BJ (cell line): ENCODE data around the gene RSRP1. TPM values are rescaled to one million over a fixed set of nuclear protein-coding genes. Genes with fewer than 3 reads are reported as not detected.

ENCODE experiments used
- CTCF ChIA-PET: fragments of 350-600 bp; formaldehyde crosslinking; extraction: SDS; loops from one replicate; lab custom pipeline; 2021; ENCODE audit warnings: antibody characterized with exemption, inconsistent platforms; lab: Yijun Ruan, JAX
- POLR2A ChIA-PET: fragments of 300-600 bp; sonication (Branson Sonifier 250); formaldehyde crosslinking; extraction: SDS; loops from one replicate; lab custom pipeline; 2021; ENCODE audit warnings: antibody characterized with exemption; lab: Charles Lee
- DNase-seq: peaks from one replicate; pipeline ENCODE4 v3.0.0-alpha.2; 2011; ENCODE audit warnings: low read depth
- H3K27me3 ChIP-seq: 2 replicates; pipeline ENCODE4 v1.6.0; 2011; ENCODE audit warnings: low read length; ENCODE audit not compliant: control insufficient read depth, insufficient read depth
- H3K36me3 ChIP-seq: 2 replicates; pipeline ENCODE4 v1.5.1; 2011; ENCODE audit warnings: low read length; ENCODE audit not compliant: control insufficient read depth, insufficient read depth
- H3K4me3 ChIP-seq: 2 replicates; pipeline ENCODE4 v1.5.1; 2011; ENCODE audit warnings: low read depth, mild to moderate bottlenecking, control low read depth, low read length
- CTCF ChIP-seq: IDR thresholded peaks from 2 replicates; pipeline ENCODE4 v1.5.1; 2011; ENCODE audit warnings: low read depth, mild to moderate bottlenecking, control low read depth, inconsistent platforms, low read length, moderate library complexity; ENCODE audit not compliant: insufficient read depth
- polyA plus RNA-seq: library from polyadenylated mRNA; depleted of rRNA; stranded (reverse); fragments of >200 nt; gene quantifications from 2 replicates; pipeline ENCODE4 v1.2.3, GENCODE V29; 2011; rRNA removed

RSRP1 gene
- polyA plus RNA-seq, 1 experiment: 70.4 TPM

- ChIA-PET CTCF (interaction anchor here (4.0 kb wide), 1 partner anchor 10 kb away, joined by 27 read pairs; no protein-coding TSS in a partner anchor), POLR2A (no interaction called here)
- Histone ChIP-seq H3K4me3 (no peak overlapping the region), H3K27me3 (peaks cover 17% of the 10 kb centered on the region), H3K36me3 (no peaks in the 10 kb centered on the region)
- no peak for TF ChIP-seq CTCF
- no peak for DNase-seq
These were observed 52.7 kb downstream of the RSRP1 start for GRCh38 chr1:25194572-25195020.

- H3K27me3 ChIP-seq: peaks cover 15% of the 10 kb centered on the region
- no peaks in the 10 kb centered on the region for H3K36me3 ChIP-seq
- H3K4me3 ChIP-seq: no peak overlapping the region
- no peak for DNase-seq
- POLR2A ChIA-PET: no interaction called here
- TF ChIP-seq CTCF: no peak
- CTCF ChIA-PET: interaction anchor here (4.0 kb wide), 1 partner anchor 11 kb away, joined by 27 read pairs; no protein-coding TSS in a partner anchor
These were observed 53.2 kb downstream of the RSRP1 start for GRCh38 chr1:25194054-25194453.

DNA sequence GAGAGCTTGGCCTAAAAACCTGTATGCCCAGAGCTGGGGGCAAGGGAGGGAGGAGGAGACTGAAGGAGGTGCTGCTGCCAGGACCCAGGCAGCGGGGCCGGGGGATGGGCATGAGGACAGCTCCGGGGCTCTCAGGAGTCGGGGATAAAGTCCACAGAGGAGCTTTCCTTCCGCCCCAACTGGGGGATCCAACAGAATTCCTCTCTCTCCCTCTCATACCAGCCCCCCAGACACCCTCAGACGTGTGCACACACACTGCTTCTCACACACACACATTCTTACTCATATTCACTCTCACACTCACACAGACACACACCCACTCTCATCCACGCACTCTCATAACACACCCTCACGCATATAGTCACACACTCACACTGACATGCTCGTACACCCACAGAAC lies 54.0 kb downstream of the RSRP1 start:
- Histone ChIP-seq H3K36me3 (no peaks in the 10 kb centered on the region), H3K27me3 (peaks cover 15% of the 10 kb centered on the region), H3K4me3 (no peak overlapping the region)
- TF ChIP-seq CTCF: no peak
- ChIA-PET CTCF (no interaction called here), POLR2A (no interaction called here)
- DNase-seq: no peak

Other genes with a start within 250 kb of the RSRP1 start
- gene SYF2, start 15.0 kb downstream of the RSRP1 start, polyA plus RNA-seq: 15.0 and 32.6 TPM in 2 replicates
- 0.10 and 0.12 TPM in 2 replicates for gene RHD, start 25.1 kb upstream of the RSRP1 start, polyA plus RNA-seq
- 55.8 and 143 TPM in 2 replicates for gene TMEM50A, start 90.9 kb upstream of the RSRP1 start, polyA plus RNA-seq
- 0.49 and 0.59 TPM in 2 replicates for gene RHCE, start 173.4 kb upstream of the RSRP1 start, polyA plus RNA-seq
- gene MACO1, start 183.4 kb upstream of the RSRP1 start, polyA plus RNA-seq: 9.5 and 12.6 TPM in 2 replicates